Small intestine (tissue), 7 donors: ENCODE data around the gene CXCL17. TPM values are rescaled to one million over a fixed set of nuclear protein-coding genes. Genes with fewer than 3 reads are reported as not detected.

Experiments used
- DNase-seq, 2 donors: peaks; one replicate each; pipeline versions ENCODE4 v3.0.0 to v3.0.0-alpha.2; 2013
- FAIRE-seq: peaks from 2 replicates; lab custom pipeline; 2012; peaks lifted over from hg19 to GRCh38; lab: Jason Lieb, UNC
- H3K27ac ChIP-seq, 3 donors: one replicate each; pipeline ENCODE4 v1.5.1; 2013; ENCODE audit warnings: low read length in 2 of 3, mild to moderate bottlenecking in 2 of 3, control low read depth in 1 of 3, inconsistent platforms in 1 of 3, low read depth in 1 of 3, moderate library complexity in 1 of 3
- H3K27me3 ChIP-seq, 3 donors: one replicate each; pipeline ENCODE4 v1.6.1; 2013; ENCODE audit warnings: low read length in 3 of 3, inconsistent platforms in 1 of 3; ENCODE audit not compliant: control insufficient read depth in 3 of 3, insufficient read depth in 3 of 3
- H3K36me3 ChIP-seq, 3 donors: one replicate each; pipeline ENCODE4 v1.6.1; 2013; ENCODE audit warnings: low read length in 3 of 3, inconsistent platforms in 1 of 3, low read depth in 1 of 3, mild to moderate bottlenecking in 1 of 3, moderate library complexity in 1 of 3; ENCODE audit not compliant: control insufficient read depth in 3 of 3, insufficient read depth in 2 of 3
- H3K4me1 ChIP-seq, 3 donors: one replicate each; pipeline ENCODE4 v1.6.1; 2013; ENCODE audit warnings: low read length in 2 of 3, inconsistent platforms in 1 of 3, low read depth in 1 of 3, mild to moderate bottlenecking in 1 of 3, moderate library complexity in 1 of 3; ENCODE audit not compliant: control insufficient read depth in 3 of 3, insufficient read depth in 2 of 3
- H3K4me3 ChIP-seq, 3 donors: one replicate each; pipeline ENCODE4 v1.5.1; 2013; ENCODE audit warnings: low read length in 3 of 3, control low read depth in 1 of 3, inconsistent platforms in 1 of 3, low read depth in 1 of 3, mild to moderate bottlenecking in 1 of 3, moderate library complexity in 1 of 3
- H3K9me3 ChIP-seq, 2 donors: one replicate each; pipeline ENCODE4 v1.6.1; 2013; ENCODE audit warnings: low read depth in 1 of 2, low read length in 1 of 2; ENCODE audit not compliant: control insufficient read depth in 2 of 2, insufficient read depth in 1 of 2
- WGBS, 3 donors: extraction: QIAGEN DNeasy Blood & Tissue Kit; methylation state at CpG; one replicate each; pipeline ENCODE4 v1.1.7; 2013; 5-methylcytosine and 5-hydroxymethylcytosine counted together
- polyA plus RNA-seq, 4 donors: library from polyadenylated mRNA; stranded (reverse) in 3 of 4; unstranded in 1 of 4; fragments of 200-250 nt in 3 of 4; fragments of 120-200 nt in 1 of 4; gene quantifications; one replicate each; pipeline versions ENCODE4 v1.2.1 to v1.2.3, GENCODE V29; 2013
- donor health status: healthy with polysubstance abuse.
- donor health status: control.
- donor health status: control.
- donor health status: Bipolar disorder and iron deficiency.
- donor health status: healthy.

The CXCL17 gene
- polyA plus RNA-seq, 4 donors: 0.12 to 1.6 (median 0.89) TPM

DNA sequence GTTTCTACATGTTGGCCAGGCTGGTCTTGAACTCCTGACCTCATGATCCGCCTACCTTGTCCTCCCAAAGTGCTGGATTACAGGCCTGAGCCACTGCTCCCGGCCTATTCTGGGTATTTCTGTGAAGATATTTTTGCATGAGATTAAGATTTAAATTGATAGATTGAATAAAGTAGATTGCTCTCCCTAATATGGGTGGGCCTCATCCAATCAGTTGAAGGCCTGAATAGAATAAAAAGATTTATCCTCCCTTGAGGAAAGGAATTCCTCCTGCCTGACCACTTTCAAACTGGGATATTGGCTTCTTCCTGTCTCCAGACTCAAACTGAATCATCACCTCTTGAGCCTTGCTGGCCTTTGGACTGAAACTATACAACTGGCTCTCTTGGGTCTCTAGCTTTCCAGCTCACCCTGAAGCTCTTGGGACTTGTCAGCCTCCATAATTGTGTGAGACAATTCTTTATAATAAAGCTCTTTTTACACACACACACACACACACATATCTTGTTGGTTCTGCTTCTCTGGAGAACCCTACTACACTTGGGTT lies 36.1 kb upstream of the CXCL17 start:
- no peaks in the 10 kb centered on the region for H3K9me3 ChIP-seq
- peaks cover 0 to 6% (median 0%) of the 10 kb centered on the region in 3 donors for H3K4me1 ChIP-seq
- no peaks in the 10 kb centered on the region for H3K27me3 ChIP-seq
- no peak overlapping the region for H3K4me3 ChIP-seq
- 88 to 97% (median 95%) methylated on average over 2 of the region's 2 CpGs for WGBS, 3 donors
- no peaks in the 10 kb centered on the region for H3K36me3 ChIP-seq
- peak; percentile 53 to 68 for DNase-seq
- H3K27ac ChIP-seq: peak overlapping the region in 1 of 3 donors; percentile 39
- no peak for FAIRE-seq

DNA sequence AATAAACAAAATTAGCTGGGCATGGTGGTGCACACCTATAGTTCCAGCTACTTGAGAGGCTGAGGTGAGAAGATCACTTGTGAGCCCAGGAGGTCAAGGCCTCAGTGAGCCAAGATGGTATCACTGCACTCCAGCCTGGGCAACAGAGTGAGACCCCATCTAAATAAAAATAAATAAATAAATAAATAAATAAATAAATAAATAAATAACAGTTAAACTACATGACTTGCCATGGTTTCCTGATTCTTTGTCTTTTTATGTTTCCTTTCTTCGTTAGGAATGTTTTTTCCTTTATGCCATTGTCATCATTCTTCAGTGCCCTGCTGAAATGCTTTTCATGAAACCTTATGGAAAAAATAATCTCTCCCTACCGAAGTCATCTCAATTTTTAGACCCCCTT lies 35.2 kb upstream of the CXCL17 start:
- Histone ChIP-seq H3K36me3 (no peaks in the 10 kb centered on the region), H3K4me1 (peaks cover 0 to 6% (median 0%) of the 10 kb centered on the region in 3 donors), H3K27ac (no peak overlapping the region), H3K4me3 (no peak overlapping the region), H3K27me3 (no peaks in the 10 kb centered on the region), H3K9me3 (no peaks in the 10 kb centered on the region)
- DNase-seq (no peak), FAIRE-seq (no peak)
- WGBS, 3 donors: 91 to 96% (median 93%) methylated on average over 2 of the region's 2 CpGs

DNA sequence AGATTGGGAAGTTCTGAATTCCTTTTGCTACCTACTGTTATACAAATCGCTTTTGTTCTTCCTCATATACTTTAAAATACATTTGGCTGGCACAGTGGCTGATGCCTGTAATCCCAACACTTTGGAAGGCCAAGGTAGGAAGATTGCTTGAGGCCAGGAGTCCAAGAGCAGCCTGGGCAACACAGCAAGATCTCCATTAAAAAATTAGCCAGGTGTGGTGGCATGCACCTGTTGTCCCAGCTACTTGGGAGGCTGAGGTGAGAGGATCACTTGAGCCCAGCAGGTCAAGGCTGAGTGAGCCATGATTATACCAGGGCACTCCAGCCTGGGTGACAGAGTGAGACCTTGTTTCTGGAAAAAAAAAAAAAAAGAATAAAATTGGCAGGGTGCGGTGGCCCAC lies 34.4 kb upstream of the CXCL17 start:
- WGBS, 3 donors: 92 to 98% (median 94%) methylated on average over 2 of the region's 2 CpGs
- no peak for DNase-seq
- no peak for FAIRE-seq
- Histone ChIP-seq H3K27me3 (no peaks in the 10 kb centered on the region), H3K27ac (no peak overlapping the region), H3K4me3 (no peak overlapping the region), H3K36me3 (no peaks in the 10 kb centered on the region), H3K9me3 (no peaks in the 10 kb centered on the region), H3K4me1 (peaks cover 0 to 6% (median 0%) of the 10 kb centered on the region in 3 donors)

GRCh38 chr19:42475366-42475765 lies 32.6 kb upstream of the CXCL17 start:
- Histone ChIP-seq H3K27ac (no peak overlapping the region), H3K27me3 (no peaks in the 10 kb centered on the region), H3K9me3 (no peaks in the 10 kb centered on the region), H3K36me3 (no peaks in the 10 kb centered on the region), H3K4me1 (no peaks in the 10 kb centered on the region), H3K4me3 (no peak overlapping the region)
- WGBS, 3 donors: 79 to 97% (median 83%) methylated on average over 3 to 4 of the region's 4 CpGs
- FAIRE-seq (no peak), DNase-seq (no peak)

DNA sequence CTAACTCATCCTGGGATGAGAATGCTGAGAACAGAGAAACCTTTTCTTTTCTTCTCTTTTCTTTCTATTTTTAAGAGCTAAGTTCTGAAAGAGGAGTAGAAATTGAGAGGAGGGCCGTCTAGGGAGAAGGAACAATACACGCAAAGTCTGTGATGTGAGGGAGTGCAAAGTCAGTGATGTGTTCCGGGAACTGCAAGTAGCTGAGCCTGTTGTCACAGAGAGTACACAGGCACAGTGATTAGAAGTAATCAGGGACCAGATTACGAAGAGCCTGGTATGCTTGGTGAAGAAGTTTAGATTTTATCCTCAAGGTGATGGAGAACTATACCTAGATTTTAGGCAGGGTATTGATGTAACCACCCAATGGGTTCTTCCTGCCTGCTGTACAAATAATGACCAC lies 32.0 kb upstream of the CXCL17 start:
- Histone ChIP-seq H3K4me1 (no peaks in the 10 kb centered on the region), H3K27ac (no peak overlapping the region), H3K27me3 (no peaks in the 10 kb centered on the region), H3K9me3 (no peaks in the 10 kb centered on the region), H3K36me3 (no peaks in the 10 kb centered on the region), H3K4me3 (no peak overlapping the region)
- FAIRE-seq: no peak
- WGBS, 3 donors: 68 to 90% (median 81%) methylated on average over 4 of the region's 4 CpGs
- DNase-seq: no peak

DNA sequence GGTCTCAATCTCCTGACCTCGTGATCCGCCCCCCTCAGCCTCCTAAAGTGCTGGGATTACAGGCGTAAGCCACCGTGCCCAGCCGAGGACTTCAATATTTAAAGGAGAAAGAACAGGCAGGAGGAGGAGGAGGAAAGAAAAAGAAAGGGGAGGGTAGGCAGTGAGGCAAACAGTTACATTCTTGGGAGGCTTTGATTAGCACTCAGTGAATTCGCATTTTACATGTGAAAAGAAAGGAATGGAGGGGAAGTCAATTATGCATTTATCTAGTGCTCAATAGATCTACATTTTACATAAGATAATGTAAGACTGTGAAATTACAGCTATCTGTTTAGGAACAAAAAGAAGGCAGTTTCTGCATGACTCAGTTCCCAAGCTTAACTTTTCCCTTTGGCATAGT lies 30.9 kb upstream of the CXCL17 start:
- 67 to 92% (median 90%) methylated on average over 6 of the region's 6 CpGs for WGBS, 3 donors
- H3K36me3 ChIP-seq: no peaks in the 10 kb centered on the region
- H3K9me3 ChIP-seq: no peaks in the 10 kb centered on the region
- no peaks in the 10 kb centered on the region for H3K27me3 ChIP-seq
- no peak overlapping the region for H3K27ac ChIP-seq
- DNase-seq (no peak), FAIRE-seq (no peak)
- H3K4me1 ChIP-seq: no peaks in the 10 kb centered on the region
- H3K4me3 ChIP-seq: no peak overlapping the region

- no peak for DNase-seq
Observed at GRCh38 chr19:42472402-42473147, 29.8 kb upstream of the CXCL17 start.

GRCh38 chr19:42471554-42472249 lies 29.0 kb upstream of the CXCL17 start:
- FAIRE-seq: no peak
- Histone ChIP-seq H3K9me3 (no peaks in the 10 kb centered on the region), H3K4me3 (no peak overlapping the region), H3K36me3 (no peaks in the 10 kb centered on the region), H3K27me3 (no peaks in the 10 kb centered on the region), H3K27ac (no peak overlapping the region), H3K4me1 (peaks cover under 1 to 3% (median 3%) of the 10 kb centered on the region in 3 donors)
- no peak for DNase-seq
- WGBS, 3 donors: 36 to 68% (median 50%) methylated on average over 7 of the region's 7 CpGs

More at GRCh38 chr19:42472402-42473147, 29.8 kb upstream of the CXCL17 start:
- no peak for FAIRE-seq
- Histone ChIP-seq H3K4me3 (no peak overlapping the region), H3K36me3 (no peaks in the 10 kb centered on the region), H3K27ac (no peak overlapping the region), H3K9me3 (no peaks in the 10 kb centered on the region), H3K27me3 (no peaks in the 10 kb centered on the region), H3K4me1 (peaks cover 0 to 3% (median 3%) of the 10 kb centered on the region in 3 donors)
- 86 to 89% (median 89%) methylated on average over 7 of the region's 7 CpGs for WGBS, 3 donors
